HG03460 (cell line): ENCODE results near the gene ALPK3.
"Not testable (repeated sequence)": the region's sequence is repeated elsewhere in the genome, so short reads cannot be mapped to it uniquely, and the experiment has no call there.

Experiments
- ATAC-seq: cut with Tn5 transposase; IDR thresholded peaks from one replicate; pipeline ENCODE4 v1.9.1; 2021; ENCODE audit not compliant: unreplicated experiment

The ALPK3 gene

DNA sequence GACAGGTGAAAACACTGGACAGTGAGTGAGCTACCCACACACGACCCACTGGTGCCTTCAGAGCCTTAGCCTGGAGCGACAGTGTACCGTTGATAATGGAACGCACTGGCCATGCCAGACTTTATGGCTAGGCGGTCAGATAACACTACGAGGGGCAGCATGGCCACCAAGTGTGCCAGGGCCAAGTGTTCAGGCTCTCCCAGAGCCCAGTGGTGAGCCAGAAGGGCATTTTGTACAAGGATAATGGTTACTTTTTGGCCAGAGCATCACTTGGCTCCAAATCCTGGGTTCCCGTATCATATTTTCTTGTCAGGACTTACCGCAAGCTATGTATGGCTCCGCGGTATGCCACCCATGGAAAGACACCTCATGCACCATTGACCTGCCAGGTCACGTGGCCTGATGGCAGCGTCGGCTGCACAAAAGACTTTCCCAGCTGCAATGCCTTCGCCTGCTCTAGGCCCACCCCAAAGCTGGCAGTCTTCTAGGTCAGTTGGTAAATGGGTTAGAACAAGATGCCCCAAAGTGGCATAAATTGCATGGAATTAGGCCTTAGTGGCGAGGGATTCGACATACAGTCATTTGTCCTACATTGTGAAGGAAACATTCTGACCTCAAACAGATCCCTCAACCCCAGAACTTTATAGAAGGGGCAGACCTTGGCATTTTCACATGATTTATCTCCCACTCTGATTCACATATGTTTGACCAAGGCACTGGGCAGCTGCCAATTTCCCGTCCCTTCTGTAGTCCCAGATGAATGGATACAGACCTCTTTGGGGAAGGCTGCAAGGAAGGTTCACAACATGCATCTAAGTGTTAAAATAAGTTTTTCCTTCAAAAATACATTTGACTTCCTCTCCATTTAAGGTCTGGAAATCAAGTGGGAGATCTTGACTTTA, 55.1 kb downstream of the ALPK3 start:
- no peak for ATAC-seq

GRCh38 chr15:84873997-84874396, 56.8 kb downstream of the ALPK3 start:
- no peak for ATAC-seq

DNA sequence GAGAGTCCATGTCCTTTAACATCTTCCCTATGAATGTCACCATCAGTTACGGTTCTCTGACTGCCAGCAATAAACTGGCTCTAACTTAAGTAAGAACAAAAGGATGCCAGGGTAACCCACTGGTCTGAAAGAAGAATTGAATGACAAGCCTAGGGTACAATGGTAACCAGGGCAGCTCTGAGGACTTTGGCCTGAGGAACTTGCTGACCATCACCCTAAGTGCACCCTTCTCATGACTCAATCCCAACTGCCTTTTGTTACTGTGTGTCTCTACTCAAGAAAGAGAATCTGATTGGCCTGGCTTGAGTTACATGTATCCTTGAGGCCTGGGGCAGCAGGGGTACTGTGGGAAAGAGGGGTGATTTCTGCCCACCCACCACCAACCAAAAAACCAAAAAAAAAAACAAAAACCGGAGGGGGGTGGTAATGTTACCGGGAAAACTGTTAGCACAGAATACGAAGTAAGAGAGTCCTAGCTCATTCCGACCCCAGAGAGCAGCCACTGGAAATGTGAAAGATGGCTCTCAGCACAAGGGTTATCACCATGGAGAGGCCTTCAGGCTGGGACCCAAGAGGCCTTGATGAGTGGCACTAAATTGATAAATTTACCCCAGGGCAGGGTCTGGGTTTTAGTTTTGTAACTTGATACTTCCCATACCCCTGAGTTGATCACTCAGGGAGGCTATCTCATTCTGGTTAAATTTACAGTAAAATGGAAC, 58.0 kb downstream of the ALPK3 start:
- ATAC-seq: no peak

DNA sequence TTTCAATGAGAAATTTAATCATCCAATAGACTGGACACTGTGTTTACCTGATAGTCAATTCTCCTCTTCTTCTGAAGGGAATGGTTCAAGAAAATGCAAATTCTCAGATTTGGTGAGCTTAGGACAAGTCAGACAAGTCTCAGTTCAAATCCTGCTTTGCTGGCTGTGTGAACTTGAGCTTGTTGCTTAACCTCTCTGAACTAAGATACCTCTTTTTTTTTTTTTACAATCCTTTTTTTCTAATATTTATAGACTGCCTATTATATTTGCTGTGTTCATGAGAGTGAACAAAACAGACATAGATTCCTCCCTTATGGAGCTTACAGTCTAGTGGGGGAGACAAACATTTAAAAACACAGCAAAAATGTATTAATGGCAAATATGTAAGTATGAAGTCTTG, 59.1 kb downstream of the ALPK3 start:
- ATAC-seq: no peak

DNA sequence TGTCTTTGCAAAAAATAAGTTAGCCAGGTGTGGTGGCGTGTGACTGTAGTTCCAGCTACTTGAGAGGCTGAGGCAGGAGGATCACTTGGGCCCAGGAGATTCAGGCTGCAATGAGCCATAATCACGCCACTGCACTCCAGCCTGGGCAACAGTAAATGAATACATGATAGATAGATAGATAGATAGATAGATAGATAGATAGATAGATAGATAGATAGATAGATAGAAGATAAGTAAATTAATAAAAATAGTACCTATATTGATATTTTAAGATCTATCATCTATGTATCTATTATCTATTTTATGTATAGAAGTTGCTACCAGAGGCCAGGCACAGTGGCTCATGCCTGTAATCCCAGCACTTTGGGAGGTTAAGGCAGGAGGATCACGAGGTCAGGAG, 60.5 kb downstream of the ALPK3 start:
- ATAC-seq: not testable (repeated sequence)

DNA sequence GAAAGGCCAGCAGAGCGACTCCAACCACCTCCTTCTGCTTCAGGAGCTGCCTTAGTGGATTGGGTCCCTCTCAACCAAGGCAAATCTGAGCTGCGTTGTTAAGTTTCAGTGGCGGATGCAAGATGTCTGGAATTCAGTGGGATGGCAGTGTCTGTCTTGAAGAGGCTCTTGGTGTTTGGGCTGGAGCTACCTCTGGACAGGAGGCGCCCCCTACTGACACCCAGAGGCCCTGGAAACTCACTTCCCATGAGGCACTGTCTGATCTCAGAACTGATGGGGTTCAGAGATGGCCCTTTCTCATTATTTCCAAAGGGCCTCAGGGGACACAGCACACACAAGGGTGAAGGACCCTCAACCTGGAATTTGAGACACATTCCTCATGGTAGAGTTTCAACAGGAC, 61.3 kb downstream of the ALPK3 start:
- peak; percentile 57 for ATAC-seq

GRCh38 chr15:84879088-84879780, 62.1 kb downstream of the ALPK3 start:
- no peak for ATAC-seq

GRCh38 chr15:84880007-84880406, 62.9 kb downstream of the ALPK3 start:
- ATAC-seq: no peak

DNA sequence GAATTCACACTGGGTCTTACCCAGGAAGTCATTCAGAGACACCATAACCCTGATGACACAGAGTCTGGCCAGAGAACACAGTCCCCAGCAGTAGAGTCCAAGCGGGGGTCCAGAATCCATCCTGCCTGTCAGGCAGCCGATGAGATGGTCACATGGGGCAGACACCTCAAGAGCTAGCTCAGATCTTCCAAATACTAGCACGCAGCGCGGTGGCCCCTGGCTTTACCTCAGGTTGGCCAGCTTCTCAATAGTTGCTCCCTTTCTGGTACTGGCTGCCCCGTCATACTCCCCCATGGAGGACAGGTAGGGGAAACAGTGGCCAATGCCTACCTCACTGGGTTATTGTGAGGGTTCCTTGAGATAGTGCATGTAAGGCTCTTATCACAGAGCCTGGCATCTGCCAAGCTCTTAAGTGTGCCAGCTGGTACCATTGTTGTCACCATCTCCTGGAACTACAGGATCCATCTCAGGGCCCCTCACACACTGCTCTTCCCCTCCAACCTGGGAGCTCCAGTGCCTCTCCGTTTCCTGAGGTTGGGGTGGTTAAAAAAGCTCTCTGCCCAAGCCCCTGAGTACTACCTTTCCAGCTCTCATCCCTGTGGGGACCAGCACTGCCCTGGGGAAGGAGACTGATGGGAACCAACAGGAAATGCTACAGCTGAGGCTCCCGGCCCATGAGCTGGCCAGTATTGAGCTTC, 63.8 kb downstream of the ALPK3 start:
- no peak for ATAC-seq

DNA sequence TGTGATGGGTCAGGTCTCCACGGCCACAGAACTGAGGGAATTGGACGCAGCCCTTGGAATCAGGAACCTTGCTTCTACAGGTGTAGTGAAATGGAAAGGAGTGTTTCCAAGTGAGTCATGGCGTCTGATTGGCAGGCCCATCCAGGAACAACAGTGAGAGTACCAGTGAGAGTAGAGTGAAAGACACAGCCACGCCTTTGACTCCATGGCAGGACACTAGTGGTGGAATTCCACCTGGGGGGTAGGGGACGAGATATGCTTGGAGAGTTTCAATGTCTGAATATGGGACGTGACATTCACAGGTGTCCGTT, 64.3 kb downstream of the ALPK3 start:
- no peak for ATAC-seq

DNA sequence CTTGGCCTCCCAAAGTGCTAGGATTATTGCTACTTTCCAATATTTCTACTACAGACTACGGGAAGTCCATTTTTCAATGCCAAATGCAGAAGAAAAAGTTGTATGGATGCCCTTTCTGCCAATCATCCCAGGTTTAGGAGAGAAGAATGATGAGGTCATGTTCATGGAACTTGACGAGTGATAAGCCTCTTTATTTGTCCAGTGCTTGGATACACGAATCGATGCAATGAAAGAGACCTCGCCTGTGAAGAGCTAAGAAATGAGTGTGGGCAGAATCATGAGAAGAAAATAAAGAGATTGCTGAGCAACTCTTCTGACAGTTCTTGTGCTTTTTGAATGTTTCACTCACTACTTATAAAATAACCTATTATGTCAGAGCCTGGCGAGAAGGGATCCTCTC, 66.3 kb downstream of the ALPK3 start:
- ATAC-seq: no peak

GRCh38 chr15:84883916-84884781, 67.0 kb downstream of the ALPK3 start, which contains the start of gene SLC28A1:
Gene SLC28A1, plus strand, starts transcription at chr15:84884662. Its CDS starts 3,099 bp downstream, at chr15:84887761.
- no peak for ATAC-seq

DNA sequence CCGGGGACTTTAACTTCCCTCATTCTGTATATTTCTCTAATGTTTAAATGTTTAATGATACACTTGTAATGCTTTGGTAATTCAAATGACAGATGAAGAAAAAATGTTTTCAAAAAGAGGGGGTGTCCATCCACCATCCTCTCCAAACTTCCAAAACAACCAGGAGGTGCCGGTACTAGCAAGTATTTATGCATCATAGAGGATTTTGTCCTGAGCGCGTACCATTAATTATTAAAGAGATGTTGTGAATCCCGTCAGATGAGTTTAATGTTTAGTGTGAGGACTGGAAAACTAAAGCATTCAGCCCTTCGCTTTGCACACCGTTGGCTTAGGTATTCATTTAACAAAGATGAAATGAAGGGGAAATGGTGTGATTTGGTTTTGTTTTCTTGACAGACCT, 68.6 kb downstream of the ALPK3 start:
- ATAC-seq: no peak

DNA sequence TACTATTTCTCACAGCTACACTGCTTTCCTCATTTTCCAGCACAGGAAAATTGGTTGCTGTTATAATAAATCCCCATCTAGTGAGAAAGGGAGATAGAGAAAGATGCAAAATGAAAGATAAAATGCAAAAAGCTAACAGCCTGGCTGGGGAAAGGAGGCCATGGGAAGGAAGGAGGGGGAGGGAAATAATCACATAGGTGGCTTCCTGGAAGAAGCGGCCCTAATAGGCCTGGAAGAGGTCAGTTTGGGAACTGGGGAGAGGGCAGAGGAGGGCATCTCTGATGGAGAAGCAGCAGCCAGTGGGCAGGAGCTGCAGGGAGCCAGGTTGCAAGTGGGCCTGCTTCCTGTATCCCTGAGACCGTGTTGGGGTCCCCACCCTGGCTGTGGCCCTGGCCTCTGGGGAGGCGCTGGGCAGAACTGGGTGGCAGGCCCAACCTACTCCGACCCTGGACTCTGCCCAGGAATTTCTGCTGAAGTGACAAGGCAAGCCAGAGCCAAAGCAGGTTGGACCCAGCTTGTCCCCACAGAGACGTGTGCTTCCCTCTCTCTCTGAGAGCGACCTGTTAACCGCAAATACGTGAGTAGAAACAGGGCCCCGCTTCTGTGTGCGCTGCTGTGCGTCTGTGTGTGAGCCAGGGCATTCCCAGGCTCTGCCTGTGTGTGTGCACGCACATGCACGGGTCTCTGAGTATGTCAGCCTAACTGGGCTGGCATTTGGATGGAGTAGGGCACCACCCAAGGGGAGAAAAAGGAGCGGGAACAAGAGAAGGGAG, 69.2 kb downstream of the ALPK3 start:
- ATAC-seq: no peak

- no peak for ATAC-seq
Observed at GRCh38 chr15:84886984-84887299, 69.8 kb downstream of the ALPK3 start.

DNA sequence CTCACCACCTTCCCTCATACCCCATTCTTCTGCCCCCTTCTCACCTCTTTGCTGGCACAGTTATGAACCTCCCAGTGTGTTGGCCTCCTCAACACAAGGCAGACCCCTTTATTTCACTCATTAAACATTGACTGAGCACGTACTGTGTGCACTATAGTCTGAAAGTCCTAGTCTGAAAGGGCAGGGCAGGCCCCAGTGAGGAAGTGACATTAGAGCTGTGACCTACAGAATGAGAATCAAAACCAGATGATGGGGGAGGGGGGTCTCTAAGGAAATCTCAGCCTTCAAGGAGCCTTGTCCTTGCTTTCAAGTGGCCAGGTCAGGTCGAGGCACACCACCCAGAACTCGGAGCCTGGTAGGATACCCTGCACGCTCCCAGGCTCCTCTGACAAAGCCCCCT, 70.8 kb downstream of the ALPK3 start:
- ATAC-seq: no peak

- no peak for ATAC-seq
Observed at GRCh38 chr15:84888639-84889038, 71.5 kb downstream of the ALPK3 start.

GRCh38 chr15:84889313-84889990, 72.3 kb downstream of the ALPK3 start:
- no peak for ATAC-seq
